Esophagus muscularis mucosa (tissue), 4 donors: ENCODE data around the gene ADAT3. TPM values are rescaled to one million over a fixed set of nuclear protein-coding genes. Genes with fewer than 3 reads are reported as not detected.

Experiments used
- DNase-seq: peaks from one replicate; pipeline ENCODE4 v3.0.0-alpha.2; 2017; ENCODE audit errors: extremely low spot score
- H3K27ac ChIP-seq, 4 donors: fragments of 200-600 bp; sonication (generic); replicated peaks in 1 of 4; 1 replicate in 3 of 4; 2 replicates in 1 of 4; pipeline ENCODE4 v1.5.1; 2016 to 2019; ENCODE audit warnings: mild to moderate bottlenecking in 1 of 4
- H3K27me3 ChIP-seq, 4 donors: fragments of 200-600 bp; sonication (generic); one replicate each; pipeline versions ENCODE4 v1.5.1 to v1.6.0; 2016 to 2019
- H3K36me3 ChIP-seq, 4 donors: fragments of 200-600 bp; sonication (generic); one replicate each; pipeline ENCODE4 v1.5.1; 2016 to 2019
- H3K4me1 ChIP-seq, 4 donors: fragments of 200-600 bp; sonication (generic); one replicate each; pipeline ENCODE4 v1.5.1; 2016 to 2019
- H3K4me3 ChIP-seq, 4 donors: fragments of 200-600 bp; sonication (generic); 1 replicate in 2 of 4; 2 replicates in 2 of 4; pipeline ENCODE4 v1.5.1; 2016 to 2019; ENCODE audit warnings: mild to moderate bottlenecking in 4 of 4, moderate library complexity in 1 of 4
- H3K9me3 ChIP-seq, 4 donors: fragments of 200-600 bp; sonication (generic); 1 replicate in 3 of 4; 2 replicates in 1 of 4; pipeline ENCODE4 v1.5.1; 2016 to 2019
- CTCF ChIP-seq, 3 experiments: fragments of 200-600 bp in 2 of 3; fragments of 450-650 bp in 1 of 3; sonication (generic) in 2 of 3; IDR thresholded peaks; one replicate each; pipeline ENCODE4 v1.5.1; 2017 to 2019; ENCODE audit warnings: antibody characterized with exemption in 3 of 3, mild to moderate bottlenecking in 2 of 3, moderate library complexity in 1 of 3
- EP300 ChIP-seq: sonication (generic); formaldehyde crosslinking; IDR thresholded peaks from one replicate; pipeline ENCODE4 v1.6.1; 2017; ENCODE audit warnings: antibody characterized with exemption
- POLR2A ChIP-seq: fragments of 450-650 bp; IDR thresholded peaks from one replicate; pipeline ENCODE4 v1.6.1; 2017; ENCODE audit warnings: antibody characterized with exemption, moderate library complexity, mild to moderate bottlenecking, low read depth
- POLR2AphosphoS5 ChIP-seq, 2 donors: sonication (generic); formaldehyde crosslinking; IDR thresholded peaks; one replicate each; pipeline ENCODE4 v1.6.1; 2017; ENCODE audit warnings: antibody characterized with exemption in 2 of 2
- WGBS: methylation state at CpG from one replicate; pipeline ENCODE4 v1.1.5; 2018; 5-methylcytosine and 5-hydroxymethylcytosine counted together
- intact Hi-C: fragments of 100-400 bp; cut with DNase I; formaldehyde crosslinking; loops from one replicate; pipeline ENCODE4 v1.15.1; 2023
- total RNA-seq, 4 donors: library from RNA; depleted of rRNA; stranded (reverse); fragments of >200 nt; gene quantifications; one replicate each; pipeline versions ENCODE4 v1.1.0 to v1.2.1, GENCODE V29; 2016

Gene ADAT3
- total RNA-seq, 4 donors from 2014 or later = 3.8 to 5.6 (median 4.4) TPM

DNA sequence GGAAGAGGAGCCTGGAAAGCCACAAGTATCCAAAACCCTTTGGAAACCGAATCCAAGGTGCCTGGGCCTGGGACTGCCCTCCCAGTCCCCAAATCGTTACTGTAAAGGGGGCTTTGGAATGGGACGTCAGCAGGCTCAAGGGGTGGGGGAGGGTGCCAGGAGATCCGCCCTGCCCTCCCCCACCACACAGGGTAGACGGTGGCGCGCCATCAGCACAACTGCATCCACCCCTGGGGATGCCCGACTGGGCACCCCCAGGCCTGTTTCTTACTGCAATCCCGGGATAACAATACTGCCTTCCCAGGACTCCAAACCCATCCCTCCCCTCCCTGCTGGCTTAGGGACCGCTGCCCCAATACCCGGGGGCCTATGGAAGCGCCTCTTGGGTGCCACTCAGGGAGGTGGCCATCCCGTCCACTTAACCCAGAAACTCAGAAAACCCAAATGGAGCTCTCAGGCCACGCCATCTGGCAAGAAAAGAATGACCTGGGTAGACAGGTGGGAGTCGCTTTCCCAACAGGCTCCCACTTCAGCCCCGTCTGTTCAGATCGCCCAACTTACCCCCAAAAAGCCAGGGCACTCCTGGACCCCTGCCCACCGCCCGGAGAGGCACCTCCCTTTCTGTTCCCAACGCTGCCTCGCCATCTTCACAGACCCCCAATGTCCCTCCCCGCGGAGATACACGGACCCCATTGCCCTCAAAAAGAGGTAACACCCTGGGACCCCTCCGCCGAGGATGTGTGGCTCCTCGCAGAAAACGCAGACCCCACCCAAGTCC is 44.2 kb upstream of the ADAT3 start:
- Histone ChIP-seq H3K9me3 (no peaks in the 10 kb centered on the region), H3K4me3 (peak overlapping the region; percentile 72 to 94 (median 80)), H3K27me3 (peaks cover 0 to 62% (median 10%) of the 10 kb centered on the region in 4 donors), H3K36me3 (no peaks in the 10 kb centered on the region), H3K27ac (peak overlapping the region; percentile 54 to 89 (median 72)), H3K4me1 (peaks cover 57 to 85% (median 77%) of the 10 kb centered on the region in 4 donors)
- intact Hi-C loops = no loop called here
- no peak for DNase-seq
- 59% methylated on average over 27 of the region's 28 CpGs for WGBS
- TF ChIP-seq POLR2AphosphoS5 (IDR thresholded peaks at IDR 0.05) (no peak), EP300 (no peak), POLR2A (no peak), CTCF (IDR thresholded peaks at IDR 0.05) (no peak)

DNA sequence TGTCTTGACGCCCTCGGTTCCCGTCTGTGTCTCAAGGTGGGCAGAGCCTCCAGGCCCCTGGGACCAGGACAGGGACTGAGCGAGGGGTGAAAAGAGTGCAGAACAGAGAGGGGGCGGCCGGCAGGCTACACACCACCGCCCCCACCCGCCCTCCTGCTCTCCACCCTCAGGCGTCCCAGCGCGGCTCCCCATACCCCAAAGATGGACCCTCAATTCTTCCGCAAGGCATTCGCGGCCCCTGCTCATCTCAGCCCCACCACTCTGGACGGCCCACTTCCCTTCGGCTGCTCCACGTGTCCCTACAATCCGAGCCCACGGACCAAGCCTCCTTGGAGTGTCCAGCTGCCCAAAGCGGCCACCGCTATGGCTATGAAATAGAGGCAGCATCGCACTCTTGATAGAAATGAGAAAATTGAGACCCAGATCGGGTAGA is 43.6 kb upstream of the ADAT3 start:
- Histone ChIP-seq H3K27ac (peak overlapping the region; percentile 54 to 89 (median 72)), H3K4me3 (peak overlapping the region; percentile 72 to 94 (median 80)), H3K9me3 (no peaks in the 10 kb centered on the region), H3K27me3 (peaks cover 0 to 56% (median 9%) of the 10 kb centered on the region in 4 donors), H3K4me1 (peaks cover 51 to 79% (median 71%) of the 10 kb centered on the region in 4 donors), H3K36me3 (no peaks in the 10 kb centered on the region)
- DNase-seq = no peak
- TF ChIP-seq EP300 = no peak
- intact Hi-C loops = loop anchor here (1.0 kb wide), 1 partner anchor 13 kb away; the partner anchor contains the start of gene REXO1
- WGBS = 37% methylated on average over 14 of the region's 23 CpGs

GRCh38 chr19:1862068-1862423 is 43.2 kb upstream of the ADAT3 start:
- intact Hi-C loops = loop anchor here (1.0 kb wide), 1 partner anchor 14 kb away; the partner anchor contains the start of gene REXO1

DNA sequence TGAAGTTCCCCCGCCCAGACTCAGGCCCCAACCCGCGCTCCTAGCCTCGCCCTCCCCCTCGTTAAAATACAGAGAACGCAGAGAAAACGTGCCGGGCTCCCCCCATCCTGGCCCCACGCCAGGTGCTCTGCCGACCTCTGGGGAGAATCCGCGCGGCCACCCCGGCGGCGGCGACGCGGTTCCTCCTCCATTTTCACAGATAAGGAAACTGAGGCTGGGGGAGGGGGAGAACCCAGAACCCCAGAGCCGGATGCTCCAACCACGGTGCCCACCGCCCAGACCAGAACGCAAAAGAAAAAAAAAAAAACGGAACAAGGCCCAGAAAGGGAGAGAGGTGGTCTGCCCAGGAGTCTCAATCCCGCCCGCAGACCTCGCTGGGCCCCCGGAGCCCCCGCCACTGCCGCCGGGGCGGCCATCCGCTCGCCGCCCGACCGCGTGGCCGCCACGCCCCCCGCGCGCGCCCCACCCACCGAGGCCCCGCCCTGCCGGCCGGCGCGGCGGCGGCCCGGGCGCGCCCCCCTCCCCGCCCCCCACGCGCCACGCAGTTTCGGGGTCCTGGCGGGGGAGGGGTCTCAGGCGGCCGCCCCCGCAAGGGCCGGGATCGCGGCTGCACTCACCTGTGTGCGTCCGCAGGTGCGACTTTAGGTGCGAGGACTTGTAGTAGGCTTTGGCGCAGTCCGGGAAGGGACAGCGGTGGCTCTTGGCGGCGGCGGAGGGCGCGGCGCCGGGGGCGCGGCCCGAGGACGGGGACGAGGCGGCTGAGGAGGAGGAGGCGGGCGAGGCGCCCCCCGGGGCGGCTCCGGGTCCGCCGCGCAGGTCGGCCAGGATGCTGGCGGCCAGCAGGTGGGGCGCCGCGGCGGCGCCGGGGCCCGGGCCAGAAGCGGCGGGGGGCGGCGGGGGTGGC is 42.5 kb upstream of the ADAT3 start:
- DNase-seq = no peak
- WGBS = 0% methylated on average over 27 of the region's 109 CpGs
- Histone ChIP-seq H3K4me1 (peaks cover 40 to 68% (median 61%) of the 10 kb centered on the region in 4 donors), H3K27me3 (peaks cover 0 to 46% (median 5%) of the 10 kb centered on the region in 4 donors), H3K9me3 (no peaks in the 10 kb centered on the region), H3K4me3 (peak overlapping the region; percentile 72 to 94 (median 80)), H3K27ac (peak overlapping the region; percentile 68 to 89 (median 76)), H3K36me3 (no peaks in the 10 kb centered on the region)
- intact Hi-C loops = loop anchor here (1.0 kb wide), 1 partner anchor 14 kb away; the partner anchor contains the start of gene REXO1
- TF ChIP-seq EP300 (no peak), POLR2A (no peak), CTCF (IDR thresholded peaks at IDR 0.05) (no peak), POLR2AphosphoS5 (IDR thresholded peaks at IDR 0.05) (no peak)

More at GRCh38 chr19:1862068-1862423, 43.2 kb upstream of the ADAT3 start:
- Histone ChIP-seq H3K9me3 (no peaks in the 10 kb centered on the region), H3K27ac (peak overlapping the region; percentile 54 to 89 (median 72)), H3K27me3 (peaks cover 0 to 51% (median 8%) of the 10 kb centered on the region in 4 donors), H3K4me1 (peaks cover 47 to 75% (median 67%) of the 10 kb centered on the region in 4 donors), H3K4me3 (peak overlapping the region; percentile 72 to 94 (median 80)), H3K36me3 (no peaks in the 10 kb centered on the region)
- no peak for TF ChIP-seq POLR2A
- TF ChIP-seq EP300 = no peak
- TF ChIP-seq POLR2AphosphoS5 (IDR thresholded peaks at IDR 0.05) = no peak
- TF ChIP-seq CTCF (IDR thresholded peaks at IDR 0.05) = no peak
- 6% methylated on average over 17 of the region's 21 CpGs for WGBS
- no peak for DNase-seq
